H1 (cell line): Measurements from ENCODE around the gene ADCY7. TPM values are rescaled to one million over a fixed set of nuclear protein-coding genes. Genes with fewer than 3 reads are reported as not detected.

Experiments used
- CTCF ChIA-PET: fragments of 300-600 bp; sonication (Branson Sonifier 250); formaldehyde crosslinking; loops from one replicate; lab custom pipeline; 2021; ENCODE audit not compliant: partially characterized antibody; lab: Charles Lee
- POLR2A ChIA-PET: fragments of 300-600 bp; sonication (Branson Sonifier 250); formaldehyde crosslinking; loops from one replicate; lab custom pipeline; 2021; ENCODE audit warnings: inconsistent platforms; ENCODE audit not compliant: partially characterized antibody; lab: Charles Lee
- DNase-seq, 2 experiments: peaks; one replicate each; pipeline versions ENCODE4 v3.0.0 to v3.0.0-alpha.2; 2010 to 2022; ENCODE audit warnings: low spot score in 2 of 2, low read depth in 1 of 2, mixed read lengths in 1 of 2
- FAIRE-seq: peaks from 2 replicates; lab custom pipeline; 2011; peaks lifted over from hg19 to GRCh38; lab: Jason Lieb, UNC
- H2AFZ ChIP-seq: 2 replicates; pipeline ENCODE4 v1.8.1; 2012; ENCODE audit warnings: low read length, inconsistent platforms
- H2AK5ac ChIP-seq: 2 replicates; pipeline ENCODE4 v1.6.1; 2013; ENCODE audit warnings: low read depth, low read length
- H2BK120ac ChIP-seq: replicated peaks from 2 replicates; pipeline ENCODE3; 2013; ENCODE audit warnings: low read depth, low read length, inconsistent platforms
- H2BK12ac ChIP-seq: 2 replicates; pipeline ENCODE4 v1.6.1; 2013; ENCODE audit warnings: low read depth, low read length
- H2BK15ac ChIP-seq: 2 replicates; pipeline ENCODE4 v1.6.1; 2013; ENCODE audit warnings: low read length
- H2BK20ac ChIP-seq: 2 replicates; pipeline ENCODE4 v1.6.1; 2013; ENCODE audit warnings: low read length
- H2BK5ac ChIP-seq: 2 replicates; pipeline ENCODE4 v1.6.1; 2013; ENCODE audit warnings: low read depth, low read length
- H3K14ac ChIP-seq: 2 replicates; pipeline ENCODE4 v1.6.1; 2013; ENCODE audit warnings: inconsistent platforms; ENCODE audit not compliant: insufficient read length
- H3K18ac ChIP-seq: 2 replicates; pipeline ENCODE4 v1.6.1; 2013; ENCODE audit warnings: low read length; ENCODE audit errors: extremely low read depth
- H3K23ac ChIP-seq: 2 replicates; pipeline ENCODE4 v1.6.1; 2013; ENCODE audit warnings: inconsistent platforms; ENCODE audit not compliant: insufficient read length
- H3K23me2 ChIP-seq: 2 replicates; pipeline ENCODE4 v1.6.1; 2013; ENCODE audit warnings: low read depth, low read length
- H3K27ac ChIP-seq: 2 replicates; pipeline ENCODE4 v1.6.1; 2011; ENCODE audit warnings: low read depth, low read length, inconsistent platforms
- H3K27me3 ChIP-seq, 4 experiments: replicated peaks in 1 of 4; 1 replicate in 1 of 4; 2 replicates in 3 of 4; pipeline versions ENCODE4 v1.6.1 to v1.8.1; 2011 to 2013; ENCODE audit warnings: low read length in 3 of 4, mild to moderate bottlenecking in 3 of 4, inconsistent platforms in 2 of 4, mixed read lengths in 2 of 4, moderate library complexity in 1 of 4; ENCODE audit not compliant: control insufficient read depth in 3 of 4, insufficient read depth in 3 of 4; ENCODE audit errors: extremely low read depth in 1 of 4
- H3K36me3 ChIP-seq, 4 experiments: 2 replicates each; pipeline versions ENCODE4 v1.6.1 to v1.8.1; 2011 to 2013; ENCODE audit warnings: mild to moderate bottlenecking in 4 of 4, low read length in 3 of 4, moderate library complexity in 2 of 4, control low read depth in 1 of 4, inconsistent platforms in 1 of 4; ENCODE audit not compliant: insufficient read depth in 4 of 4, control insufficient read depth in 2 of 4
- H3K4ac ChIP-seq: replicated peaks from 2 replicates; pipeline ENCODE3; 2013; ENCODE audit warnings: low read length, low read depth, mixed read lengths, inconsistent platforms; ENCODE audit not compliant: insufficient read length
- H3K4me1 ChIP-seq, 4 experiments: replicated peaks in 1 of 4; 1 replicate in 1 of 4; 2 replicates in 3 of 4; pipeline versions ENCODE4 v1.6.1 to v1.8.1; 2011 to 2013; ENCODE audit warnings: low read length in 3 of 4, inconsistent platforms in 2 of 4, mixed read lengths in 1 of 4; ENCODE audit not compliant: insufficient read depth in 4 of 4, control insufficient read depth in 3 of 4
- H3K4me2 ChIP-seq, 2 experiments: 2 replicates each; pipeline versions ENCODE4 v1.6.1 to v1.8.1; 2011 to 2013; ENCODE audit warnings: low read depth in 2 of 2, low read length in 2 of 2, control low read depth in 1 of 2, inconsistent platforms in 1 of 2, mild to moderate bottlenecking in 1 of 2; ENCODE audit not compliant: insufficient read depth in 1 of 2
- H3K4me3 ChIP-seq, 4 experiments: fragments of 200-600, 300-600 bp in 1 of 4; sonication (generic), shearing (Covaris generic), sonication (Bioruptor Twin) in 1 of 4; 2 replicates each; pipeline versions ENCODE4 v1.5.1 to v1.8.1; 2011 to 2016; ENCODE audit warnings: low read length in 4 of 4, low read depth in 3 of 4, control low read depth in 2 of 4, inconsistent platforms in 2 of 4, mild to moderate bottlenecking in 2 of 4, mixed read lengths in 1 of 4, moderate library complexity in 1 of 4; ENCODE audit not compliant: insufficient read depth in 2 of 4; ENCODE audit errors: extremely low read depth in 1 of 4
- H3K56ac ChIP-seq: replicated peaks from 2 replicates; pipeline ENCODE3; 2013; ENCODE audit warnings: low read depth, mild to moderate bottlenecking, mixed read lengths, low read length, inconsistent platforms; ENCODE audit not compliant: insufficient read length
- H3K79me1 ChIP-seq: 2 replicates; pipeline ENCODE4 v1.6.1; 2013; ENCODE audit warnings: low read depth, low read length, control low read depth
- H3K79me2 ChIP-seq, 2 experiments: 2 replicates each; pipeline versions ENCODE4 v1.6.1 to v1.8.1; 2012 to 2013; ENCODE audit warnings: low read length in 2 of 2, mild to moderate bottlenecking in 2 of 2, inconsistent platforms in 1 of 2; ENCODE audit not compliant: insufficient read depth in 2 of 2, control insufficient read depth in 1 of 2
- H3K9ac ChIP-seq, 4 experiments: replicated peaks in 1 of 4; 1 replicate in 1 of 4; 2 replicates in 3 of 4; pipeline versions ENCODE4 v1.6.1 to v1.8.1; 2011 to 2013; ENCODE audit warnings: low read depth in 3 of 4, low read length in 3 of 4, control low read depth in 2 of 4, mild to moderate bottlenecking in 2 of 4, moderate library complexity in 2 of 4, inconsistent platforms in 1 of 4; ENCODE audit errors: extremely low read depth in 1 of 4
- H3K9me3 ChIP-seq, 2 experiments: 2 replicates each; pipeline versions ENCODE4 v1.6.1 to v1.8.1; 2012 to 2013; ENCODE audit warnings: mild to moderate bottlenecking in 2 of 2, moderate library complexity in 2 of 2, control low read depth in 1 of 2, inconsistent platforms in 1 of 2, low read depth in 1 of 2, low read length in 1 of 2, mixed read lengths in 1 of 2; ENCODE audit not compliant: insufficient read depth in 2 of 2
- H4K20me1 ChIP-seq, 2 experiments: replicated peaks in 1 of 2; 2 replicates each; pipeline versions ENCODE3 to v1.8.1; 2011 to 2013; ENCODE audit warnings: inconsistent platforms in 2 of 2, low read length in 2 of 2, mild to moderate bottlenecking in 1 of 2; ENCODE audit not compliant: insufficient read depth in 2 of 2, control insufficient read depth in 1 of 2
- H4K5ac ChIP-seq: 2 replicates; pipeline ENCODE4 v1.6.1; 2013; ENCODE audit warnings: low read length, low read depth, mixed read lengths, inconsistent platforms; ENCODE audit not compliant: insufficient read length
- H4K8ac ChIP-seq: 2 replicates; pipeline ENCODE4 v1.8.0; 2013; ENCODE audit warnings: mild to moderate bottlenecking, moderate library complexity, low read length, inconsistent platforms; ENCODE audit not compliant: insufficient read depth; ENCODE audit errors: extremely low read depth
- H4K91ac ChIP-seq: replicated peaks from 2 replicates; pipeline ENCODE3; 2013; ENCODE audit warnings: low read length, mixed read lengths, inconsistent platforms; ENCODE audit not compliant: insufficient read length
- CBX8 ChIP-seq: fragments of 300-800, 300-1000 bp; sonication (generic); IDR thresholded peaks from 2 replicates; pipeline ENCODE4 v1.7.1; 2016; ENCODE audit warnings: low read depth, low read length, borderline replicate concordance
- E2F6 ChIP-seq: IDR thresholded peaks from 2 replicates; pipeline ENCODE4 v1.6.1; 2012; ENCODE audit warnings: inconsistent platforms
- HDAC2 ChIP-seq, 2 experiments: fragments of 300-600 bp in 1 of 2; sonication (generic) in 1 of 2; IDR thresholded peaks; 2 replicates each; pipeline ENCODE4 v1.6.1; 2011 to 2012; ENCODE audit warnings: low read depth in 2 of 2, low read length in 2 of 2, mild to moderate bottlenecking in 2 of 2, moderate library complexity in 2 of 2, borderline replicate concordance in 1 of 2, inconsistent platforms in 1 of 2
- NANOG ChIP-seq: IDR thresholded peaks from 2 replicates; pipeline ENCODE4 v1.6.1; 2011; ENCODE audit warnings: low read length, low read depth, mild to moderate bottlenecking, inconsistent platforms; ENCODE audit not compliant: insufficient read depth, poor library complexity, severe bottlenecking
- SP2 ChIP-seq: IDR thresholded peaks from 2 replicates; pipeline ENCODE4 v1.6.1; 2012; ENCODE audit warnings: mild to moderate bottlenecking, low read length, inconsistent platforms
- SP4 ChIP-seq: IDR thresholded peaks from 2 replicates; pipeline ENCODE4 v1.6.1; 2012; ENCODE audit warnings: low read length, inconsistent platforms
- SUZ12 ChIP-seq: fragments of 200-600 bp; sonication (generic); IDR thresholded peaks from 2 replicates; pipeline ENCODE4 v1.6.1; 2012; ENCODE audit warnings: mild to moderate bottlenecking, inconsistent platforms, low read length, moderate library complexity, mixed read lengths
- USF2 ChIP-seq: IDR thresholded peaks from 2 replicates; pipeline ENCODE4 v1.6.1; 2011; ENCODE audit warnings: low read length, improper control_type of control experiment
- WGBS, 2 experiments: shearing (Covaris generic) in 1 of 2; methylation state at CpG; one replicate each; pipeline versions ENCODE4 v1.1.6 to v1.1.7; 2013 to 2015; ENCODE audit warnings: low lambda C conversion rate in 2 of 2, mixed read lengths in 2 of 2, inconsistent platforms in 1 of 2, low coverage in 1 of 2, missing lambda C conversion rate in 1 of 2; ENCODE audit not compliant: insufficient replicate concordance in 2 of 2, insufficient coverage in 1 of 2, insufficient read length in 1 of 2; ENCODE audit errors: extremely low coverage in 1 of 2, missing lambda C conversion rate in 1 of 2; 5-methylcytosine and 5-hydroxymethylcytosine counted together
- polyA plus RNA-seq, 7 experiments: library from polyadenylated mRNA; depleted of rRNA in 3 of 7; stranded (reverse) in 5 of 7; unstranded in 2 of 7; fragments of >200 nt in 5 of 7; fragments of 200-250 nt in 2 of 7; gene quantifications; 1 replicate in 5 of 7; 2 replicates in 1 of 7; 4 replicates in 1 of 7; pipeline versions ENCODE4 v1.2.1 to v1.2.3, GENCODE V29; 2011 to 2013; ENCODE audit warnings: missing spikeins in 2 of 7, mixed read lengths in 2 of 7
- total RNA-seq: library from RNA; stranded (reverse); fragmentation: NEBNext Ultra II Directional; extraction: Animal tissue kit (Norgen Biotek cat#: 25700); gene quantifications from 2 replicates; pipeline ENCODE4 v1.2.1, GENCODE V29; 2021
- TF ChIP-seq, protein P1 (sequence below): IDR thresholded peaks from 2 replicates; pipeline ENCODE4 v1.6.1; 2012; ENCODE audit warnings: low read length, inconsistent platforms

The ADCY7 gene
- total and polyA plus RNA-seq, 2 of the 8 experiments (the other 6 are each of a cell fraction or from before 2014, with no cell fraction given), result 2.4 to 5.1 TPM

DNA sequence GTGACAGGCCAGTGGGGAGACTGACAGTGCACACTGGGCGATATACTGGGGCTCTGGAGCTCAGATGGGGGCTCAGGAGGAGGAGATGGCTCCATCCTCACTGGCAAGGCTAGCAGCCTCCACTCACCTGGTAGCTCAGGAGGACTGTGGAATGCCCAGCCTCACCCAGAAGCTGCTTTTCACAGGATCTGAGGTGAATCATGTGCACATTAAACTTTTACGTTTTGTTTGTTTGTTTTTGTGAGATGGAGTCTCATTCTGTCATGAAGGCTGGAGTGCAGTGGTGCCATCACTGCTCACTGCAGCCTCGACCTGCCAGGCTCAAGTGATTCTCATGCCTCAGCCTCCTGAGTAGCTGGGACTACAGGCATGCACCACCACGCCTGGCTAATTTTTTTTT, 28.6 kb downstream of the ADCY7 start:
- CTCF ChIA-PET, result interaction anchor here (1.2 to 2.6 kb wide), 2 partner anchors 82 to 85 kb away, joined by 3 to 8 read pairs; no protein-coding TSS in a partner anchor
- no peak overlapping the region for H3K18ac ChIP-seq
- no peak for TF ChIP-seq CBX8
- TF ChIP-seq HDAC2 (IDR thresholded peaks at IDR 0.05; ENCODE audit: borderline replicate concordance in 1 of 2, low read depth in 2 of 2, low read length in 2 of 2), result no peak
- TF ChIP-seq, protein P1, sequence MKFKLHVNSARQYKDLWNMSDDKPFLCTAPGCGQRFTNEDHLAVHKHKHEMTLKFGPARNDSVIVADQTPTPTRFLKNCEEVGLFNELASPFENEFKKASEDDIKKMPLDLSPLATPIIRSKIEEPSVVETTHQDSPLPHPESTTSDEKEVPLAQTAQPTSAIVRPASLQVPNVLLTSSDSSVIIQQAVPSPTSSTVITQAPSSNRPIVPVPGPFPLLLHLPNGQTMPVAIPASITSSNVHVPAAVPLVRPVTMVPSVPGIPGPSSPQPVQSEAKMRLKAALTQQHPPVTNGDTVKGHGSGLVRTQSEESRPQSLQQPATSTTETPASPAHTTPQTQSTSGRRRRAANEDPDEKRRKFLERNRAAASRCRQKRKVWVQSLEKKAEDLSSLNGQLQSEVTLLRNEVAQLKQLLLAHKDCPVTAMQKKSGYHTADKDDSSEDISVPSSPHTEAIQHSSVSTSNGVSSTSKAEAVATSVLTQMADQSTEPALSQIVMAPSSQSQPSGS, result no peak
- TF ChIP-seq NANOG, result no peak
- TF ChIP-seq SP2, result no peak
- no peak for TF ChIP-seq SP4
- no peak for TF ChIP-seq SUZ12
- no peak for TF ChIP-seq USF2
- TF ChIP-seq E2F6, result no peak

More for the DNA sequence above, 28.6 kb downstream of the ADCY7 start:
- no peaks in the 10 kb centered on the region for H3K9me3 ChIP-seq
- no peak overlapping the region for H2BK120ac ChIP-seq
- WGBS, 2 experiments, result 77% methylated on average over 3 of the region's 4 CpGs; no CpG with 5 or more reads in 1 of the 2 experiments
- no peak overlapping the region for H3K4ac ChIP-seq
- no peak overlapping the region for H3K27ac ChIP-seq
- no peak overlapping the region for H2BK20ac ChIP-seq
- no peak overlapping the region for H2BK15ac ChIP-seq
- POLR2A ChIA-PET, result interaction anchor here (1.3 kb wide), 1 partner anchor 11 kb away, joined by 3 read pairs; no protein-coding TSS in a partner anchor
- no peaks in the 10 kb centered on the region for H3K23me2 ChIP-seq
- H3K79me1 ChIP-seq, result no peaks in the 10 kb centered on the region
- H2AFZ ChIP-seq, result no peak overlapping the region
- H3K14ac ChIP-seq, result no peak overlapping the region
- H3K4me2 ChIP-seq, result no peak overlapping the region
- H3K23ac ChIP-seq, result no peak overlapping the region
- H4K8ac ChIP-seq, result no peak overlapping the region
- H3K79me2 ChIP-seq, result no peaks in the 10 kb centered on the region
- FAIRE-seq (no peak), DNase-seq (no peak)
- no peaks in the 10 kb centered on the region for H3K27me3 ChIP-seq
- H3K4me3 ChIP-seq, result no peak overlapping the region
- no peak overlapping the region for H2BK12ac ChIP-seq
- H2AK5ac ChIP-seq, result no peak overlapping the region
- peaks cover 0 to 3% (median 0%) of the 10 kb centered on the region in 4 experiments; a peak in 1 of 7 replicates for H3K4me1 ChIP-seq
- no peak overlapping the region for H3K56ac ChIP-seq
- no peak overlapping the region for H3K9ac ChIP-seq
- H2BK5ac ChIP-seq, result no peak overlapping the region
- peaks cover 0 to 2% of the 10 kb centered on the region in 2 experiments for H4K20me1 ChIP-seq
- no peaks in the 10 kb centered on the region for H3K36me3 ChIP-seq
- H4K5ac ChIP-seq, result no peak overlapping the region
- H4K91ac ChIP-seq, result no peak overlapping the region
